ENCODE measurements around the gene POLD1.
"Not testable (repeated sequence)": the region's sequence is repeated elsewhere in the genome, so short reads cannot be mapped to it uniquely, and the experiment has no call there.

GRCh38 chr19:50347089-50347581 is 37.0 kb upstream of the POLD1 start:
- not testable (repeated sequence) for TF ChIP-seq CTCF (conservative IDR thresholded peaks at IDR 0.05 in 1 of 2, IDR thresholded peaks at IDR 0.05 in 1 of 2; ENCODE audit: extremely low read depth in 1 of 2, insufficient read depth in 1 of 2, low read depth in 1 of 2, low read length in 2 of 2); EZH2 (IDR thresholded peaks at IDR 0.05; ENCODE audit: borderline replicate concordance, low read length)

Data from mammary epithelial cell (primary cell).